IMR-90 (cell line): Measurements from ENCODE around the gene NKPD1. TPM values are rescaled to one million over a fixed set of nuclear protein-coding genes. Genes with fewer than 3 reads are reported as not detected.

Experiments used
- ATAC-seq: fragments of 200-7000 bp; cut with Tn5 transposase; 2 replicates; pipeline ENCODE4 v1.9.1; 2020; ENCODE audit warnings: low read depth, mild to moderate bottlenecking, moderate library complexity
- BruUV-seq: library from RNA; stranded (reverse); fragments of 400-500 nt; replicated peaks from 2 replicates; lab custom pipeline; 2021; lab: Mats Ljungman, UMichigan
- CTCF ChIA-PET: fragments of 300-600 bp; formaldehyde crosslinking; extraction: SDS; loops from one replicate; lab custom pipeline; 2021; ENCODE audit warnings: antibody characterized with exemption; lab: Yijun Ruan, JAX
- POLR2A ChIA-PET: fragments of 300-600 bp; sonication (Branson Sonifier 250); formaldehyde crosslinking; loops from one replicate; lab custom pipeline; 2022; ENCODE audit warnings: antibody characterized with exemption; ENCODE audit not compliant: unreplicated experiment; lab: Charles Lee
- DNase-seq: peaks from one replicate; pipeline ENCODE4 v3.0.0; 2013
- H2AFZ ChIP-seq: replicated peaks from 2 replicates; pipeline ENCODE3; 2013; ENCODE audit warnings: low read length, mild to moderate bottlenecking; ENCODE audit not compliant: poor library complexity
- H2AK5ac ChIP-seq: 2 replicates; pipeline ENCODE4 v1.6.1; 2013; ENCODE audit warnings: low read depth, low read length, inconsistent platforms
- H2AK9ac ChIP-seq: replicated peaks from 2 replicates; pipeline ENCODE3; 2013; ENCODE audit warnings: mild to moderate bottlenecking, low read depth, low read length, moderate library complexity; ENCODE audit not compliant: poor library complexity
- H2BK120ac ChIP-seq: 2 replicates; pipeline ENCODE4 v1.6.1; 2013; ENCODE audit warnings: low read depth, low read length, inconsistent platforms
- H2BK15ac ChIP-seq: 3 replicates; pipeline ENCODE4 v1.6.1; 2013; ENCODE audit warnings: low read depth, low read length, inconsistent platforms
- H2BK20ac ChIP-seq: 2 replicates; pipeline ENCODE4 v1.6.1; 2013; ENCODE audit warnings: low read depth, mild to moderate bottlenecking, inconsistent platforms, low read length, moderate library complexity
- H2BK5ac ChIP-seq: 2 replicates; pipeline ENCODE4 v1.6.1; 2013; ENCODE audit warnings: mild to moderate bottlenecking, low read depth, low read length, inconsistent platforms; ENCODE audit not compliant: poor library complexity, severe bottlenecking
- H3K14ac ChIP-seq: replicated peaks from 2 replicates; pipeline ENCODE4 v1.6.1; 2013; ENCODE audit warnings: low read depth, low read length, inconsistent platforms
- H3K18ac ChIP-seq: 2 replicates; pipeline ENCODE4 v1.6.1; 2013; ENCODE audit warnings: low read depth, low read length, control low read depth
- H3K23ac ChIP-seq: 2 replicates; pipeline ENCODE4 v1.6.1; 2013; ENCODE audit warnings: low read depth, low read length, inconsistent platforms
- H3K27ac ChIP-seq: 2 replicates; pipeline ENCODE4 v1.5.1; 2013; ENCODE audit warnings: mild to moderate bottlenecking, control low read depth, low read length; ENCODE audit not compliant: insufficient read depth
- H3K27me3 ChIP-seq: 2 replicates; pipeline ENCODE4 v1.6.1; 2013; ENCODE audit warnings: low read length; ENCODE audit not compliant: control insufficient read depth, insufficient read depth
- H3K36me3 ChIP-seq: 2 replicates; pipeline ENCODE4 v1.6.1; 2013; ENCODE audit warnings: low read length, mixed read lengths; ENCODE audit not compliant: control insufficient read depth, insufficient read depth
- H3K4ac ChIP-seq: 2 replicates; pipeline ENCODE4 v1.6.1; 2013; ENCODE audit warnings: low read depth, low read length, inconsistent platforms
- H3K4me1 ChIP-seq: 2 replicates; pipeline ENCODE4 v1.6.1; 2013; ENCODE audit warnings: low read length, mixed read lengths; ENCODE audit not compliant: control insufficient read depth, insufficient read depth
- H3K4me2 ChIP-seq: 2 replicates; pipeline ENCODE4 v1.6.1; 2013; ENCODE audit warnings: low read depth, mild to moderate bottlenecking, control low read depth, low read length, moderate library complexity
- H3K4me3 ChIP-seq: 2 replicates; pipeline ENCODE4 v1.5.1; 2013; ENCODE audit warnings: low read depth, mild to moderate bottlenecking, control low read depth, low read length, moderate library complexity; ENCODE audit not compliant: insufficient read depth
- H3K56ac ChIP-seq: 2 replicates; pipeline ENCODE4 v1.6.1; 2013; ENCODE audit warnings: low read length, inconsistent platforms; ENCODE audit not compliant: insufficient read depth; ENCODE audit errors: extremely low read depth
- H3K79me1 ChIP-seq, 2 experiments: 2 replicates each; pipeline ENCODE4 v1.6.1; 2013; ENCODE audit warnings: low read length in 2 of 2, inconsistent platforms in 1 of 2, low read depth in 1 of 2
- H3K9ac ChIP-seq: 2 replicates; pipeline ENCODE4 v1.6.1; 2013; ENCODE audit warnings: low read depth, low read length, control low read depth
- H3K9me1 ChIP-seq: 2 replicates; pipeline ENCODE4 v1.6.1; 2013; ENCODE audit warnings: low read length, inconsistent platforms; ENCODE audit not compliant: insufficient read depth
- H3K9me3 ChIP-seq: 2 replicates; pipeline ENCODE4 v1.6.1; 2013; ENCODE audit warnings: low read length; ENCODE audit not compliant: control insufficient read depth, insufficient read depth
- H4K20me1 ChIP-seq: 2 replicates; pipeline ENCODE4 v1.6.1; 2013; ENCODE audit warnings: low read length, inconsistent platforms; ENCODE audit not compliant: insufficient read depth
- H4K5ac ChIP-seq: 2 replicates; pipeline ENCODE4 v1.6.1; 2013; ENCODE audit warnings: mild to moderate bottlenecking, low read depth, low read length, control low read depth
- H4K8ac ChIP-seq, 2 experiments: 2 replicates each; pipeline ENCODE4 v1.6.1; 2013; ENCODE audit warnings: low read depth in 2 of 2, low read length in 2 of 2, control low read depth in 1 of 2, inconsistent platforms in 1 of 2
- H4K91ac ChIP-seq: 2 replicates; pipeline ENCODE4 v1.6.1; 2013; ENCODE audit warnings: low read depth, low read length, inconsistent platforms; ENCODE audit not compliant: insufficient read depth
- BHLHE40 ChIP-seq: fragments of 150-350 bp; IDR thresholded peaks from 2 replicates; pipeline ENCODE4 v1.6.1; 2016; ENCODE audit warnings: mild to moderate bottlenecking, low read depth, low read length
- CEBPB ChIP-seq: IDR thresholded peaks from 2 replicates; pipeline ENCODE4 v1.6.1; 2012; ENCODE audit warnings: low read depth, low read length, improper control_type of control experiment
- CHD1 ChIP-seq: IDR thresholded peaks from 2 replicates; pipeline ENCODE4 v1.6.1; 2012; ENCODE audit warnings: low read depth, low read length, improper control_type of control experiment
- FOS ChIP-seq: fragments of 150-350 bp; IDR thresholded peaks from 2 replicates; pipeline ENCODE4 v1.6.1; 2016; ENCODE audit warnings: low read depth, low read length
- MAFK ChIP-seq: IDR thresholded peaks from 2 replicates; pipeline ENCODE4 v1.6.1; 2012; ENCODE audit warnings: low read depth, low read length, improper control_type of control experiment
- MAZ ChIP-seq: IDR thresholded peaks from 2 replicates; pipeline ENCODE4 v1.6.1; 2012; ENCODE audit warnings: low read depth, mild to moderate bottlenecking, low read length, improper control_type of control experiment, moderate library complexity, borderline replicate concordance
- NFE2L2 ChIP-seq: fragments of 150-350 bp; IDR thresholded peaks from 2 replicates; pipeline ENCODE4 v1.6.1; 2016; ENCODE audit warnings: low read depth, mild to moderate bottlenecking, low read length
- RAD21 ChIP-seq: IDR thresholded peaks from 2 replicates; pipeline ENCODE4 v1.6.1; 2012; ENCODE audit warnings: low read length, improper control_type of control experiment
- RFX5 ChIP-seq: IDR thresholded peaks from 2 replicates; pipeline ENCODE4 v1.8.0; 2012; ENCODE audit warnings: low read depth, mild to moderate bottlenecking, low read length, moderate library complexity
- WGBS, 2 experiments: methylation state at CpG; one replicate each; pipeline versions ENCODE4 v1.1.5 to v1.1.7; 2013; ENCODE audit warnings: missing lambda C conversion rate in 2 of 2; ENCODE audit not compliant: insufficient read length in 1 of 2; ENCODE audit errors: extremely low coverage in 2 of 2; 5-methylcytosine and 5-hydroxymethylcytosine counted together
- dilution Hi-C: fragments of 300-500 bp; cut with HindIII; formaldehyde crosslinking; loops from one replicate; pipeline ENCODE4 v1.14.3; 2018; ENCODE audit warnings: low sequenced_read_pairs; ENCODE audit not compliant: unreplicated experiment
- in situ Hi-C: fragments of 300-500 bp; cut with MboI; formaldehyde crosslinking; loops from 3 replicates; pipeline ENCODE4 v1.14.3; 2019; ENCODE audit warnings: low sequenced_read_pairs, inconsistent platforms, mixed read lengths
- intact Hi-C: fragments of 100-400 bp; cut with micrococcal nuclease; formaldehyde crosslinking; loops from 2 replicates; pipeline ENCODE4 v1.10.0; 2022
- polyA plus RNA-seq, 3 experiments: library from polyadenylated mRNA; depleted of rRNA; stranded (reverse); fragments of >200 nt; gene quantifications; 2 replicates each; pipeline ENCODE4 v1.2.3, GENCODE V29; 2012; ENCODE audit warnings: low replicate concordance in 1 of 3
- total RNA-seq: library from RNA; depleted of rRNA; stranded (reverse); fragments of >200 nt; gene quantifications from 2 replicates; pipeline ENCODE4 v1.2.3, GENCODE V29; 2012
- TF ChIP-seq, protein P1 (sequence below): fragments of 150-350 bp; IDR thresholded peaks from 2 replicates; pipeline ENCODE4 v1.6.1; 2016; ENCODE audit warnings: low read depth, mild to moderate bottlenecking, low read length, moderate library complexity, borderline replicate concordance

Gene NKPD1
- total and polyA plus RNA-seq, 2 of the 4 experiments (the other 2 are of a cell fraction), result under 0.01 to 0.09 TPM

DNA sequence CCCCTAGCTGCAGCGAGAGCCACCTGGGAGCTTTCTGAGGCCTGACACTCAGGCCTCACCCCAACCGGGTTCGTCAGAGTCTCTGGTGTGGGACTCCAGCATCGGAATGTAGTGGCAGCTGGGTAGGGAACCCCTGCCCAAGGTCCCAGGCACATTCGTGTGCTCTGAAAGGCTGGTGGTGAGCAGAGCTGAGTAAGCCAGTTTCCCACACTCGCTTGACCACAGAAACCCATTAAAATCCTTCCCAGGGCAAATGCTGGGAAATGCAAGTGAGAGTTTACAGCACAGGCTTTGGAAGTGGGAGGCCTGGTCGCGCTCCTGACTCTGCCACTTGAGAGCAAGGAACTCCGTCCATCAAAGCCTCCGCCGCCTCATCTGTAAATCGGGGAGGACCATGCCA lies 13.0 kb upstream of the NKPD1 start:
- ChIA-PET POLR2A (no interaction called here), CTCF (no interaction called here)
- Histone ChIP-seq H4K5ac (no peak overlapping the region), H3K27ac (no peak overlapping the region), H4K20me1 (no peaks in the 10 kb centered on the region; the same call in 1 of the 2 replicates), H3K4me3 (no peak overlapping the region), H3K79me1 (peaks cover 0 to 10% of the 10 kb centered on the region in 2 experiments; a peak in 1 of 4 replicates), H3K4ac (no peak overlapping the region), H2AK9ac (no peak overlapping the region), H2BK5ac (no peak overlapping the region), H2BK15ac (no peak overlapping the region), H3K23ac (no peak overlapping the region), H3K56ac (no peak overlapping the region), H3K36me3 (no peaks in the 10 kb centered on the region), H3K27me3 (peaks cover 2% of the 10 kb centered on the region; the same call in 1 of the 2 replicates), H2BK20ac (no peak overlapping the region), H2BK120ac (no peak overlapping the region), H2AK5ac (no peak overlapping the region), H3K9me3 (no peaks in the 10 kb centered on the region), H3K14ac (no peak overlapping the region), H3K18ac (no peak overlapping the region), H4K8ac (no peak overlapping the region), H3K9me1 (0 out of 2 replicates have a peak, but pooled peaks cover 8% of the 10 kb centered on the region), H2AFZ (peak overlapping the region; percentile 27), H3K4me2 (no peak overlapping the region), H3K4me1 (peaks cover 2% of the 10 kb centered on the region), H3K9ac (no peak overlapping the region), H4K91ac (no peak overlapping the region)
- 40% methylated on average over 1 of the region's 12 CpGs; no CpG with 5 or more reads in 1 of the 2 experiments for WGBS, 2 experiments
- dilution Hi-C loops (no loop called here), in situ Hi-C loops (no loop called here), intact Hi-C loops (no loop called here)
- DNase-seq, result peak; percentile 79
- ATAC-seq, result no peak
- TF ChIP-seq FOS, result no peak
- TF ChIP-seq, protein P1, sequence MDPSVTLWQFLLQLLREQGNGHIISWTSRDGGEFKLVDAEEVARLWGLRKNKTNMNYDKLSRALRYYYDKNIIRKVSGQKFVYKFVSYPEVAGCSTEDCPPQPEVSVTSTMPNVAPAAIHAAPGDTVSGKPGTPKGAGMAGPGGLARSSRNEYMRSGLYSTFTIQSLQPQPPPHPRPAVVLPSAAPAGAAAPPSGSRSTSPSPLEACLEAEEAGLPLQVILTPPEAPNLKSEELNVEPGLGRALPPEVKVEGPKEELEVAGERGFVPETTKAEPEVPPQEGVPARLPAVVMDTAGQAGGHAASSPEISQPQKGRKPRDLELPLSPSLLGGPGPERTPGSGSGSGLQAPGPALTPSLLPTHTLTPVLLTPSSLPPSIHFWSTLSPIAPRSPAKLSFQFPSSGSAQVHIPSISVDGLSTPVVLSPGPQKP, result no peak
- no peak for TF ChIP-seq MAZ
- TF ChIP-seq BHLHE40, result no peak
- no peak for TF ChIP-seq CHD1
- no peak for TF ChIP-seq MAFK
- TF ChIP-seq RAD21, result no peak
- no peak for TF ChIP-seq RFX5
- no peak for TF ChIP-seq CEBPB
- TF ChIP-seq NFE2L2, result no peak
- no TSS peak for BruUV-seq
